ENCODE results near the gene GRAMD1A.

Gene GRAMD1A

DNA sequence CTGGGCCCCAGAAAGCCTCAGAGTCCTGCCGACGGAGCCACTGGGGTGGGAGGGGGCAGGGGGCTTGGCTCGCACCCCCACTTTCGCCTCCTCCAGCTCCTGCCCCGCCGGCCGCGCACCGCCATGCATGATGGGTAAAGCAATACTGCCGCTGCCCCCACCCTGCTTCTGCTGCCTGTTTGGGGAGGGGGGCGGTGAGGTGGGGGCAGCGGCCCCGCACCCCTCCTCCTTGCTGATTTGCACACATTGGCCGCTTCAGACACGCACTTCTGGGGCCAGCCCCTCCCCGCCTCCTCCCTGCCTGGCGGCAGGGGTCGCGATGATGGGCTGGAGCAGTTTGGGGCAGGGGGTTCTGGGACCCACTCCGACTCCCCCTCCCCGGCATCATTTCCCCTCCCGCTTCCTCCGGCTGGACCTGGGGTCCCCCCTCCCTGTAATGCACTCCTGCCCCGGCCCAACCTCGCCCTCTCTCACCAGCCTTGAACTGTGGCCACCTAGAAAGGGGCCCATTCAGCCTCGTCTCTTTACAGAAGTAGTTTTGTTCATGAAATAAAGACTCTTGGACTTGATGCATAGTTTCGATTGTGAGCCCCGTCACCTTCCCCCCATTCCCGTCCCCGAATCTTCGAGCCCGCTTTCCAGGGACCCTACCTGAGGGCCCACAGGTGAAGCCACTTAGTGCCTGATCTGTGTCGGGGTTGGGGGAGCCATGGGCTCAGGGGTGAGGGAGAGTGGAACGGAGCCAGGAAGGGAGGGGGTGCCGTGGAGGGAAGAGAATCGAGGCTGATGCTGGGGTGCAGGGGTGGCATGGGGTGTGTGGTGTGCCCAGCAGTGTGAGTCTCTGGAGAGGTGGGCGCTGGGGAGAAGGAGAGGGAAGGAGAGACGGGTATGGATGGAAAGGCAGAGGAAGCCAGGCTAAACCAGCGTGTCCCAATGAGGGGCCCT lies 40.0 kb downstream of the GRAMD1A start:
- no peak for DNase-seq (ENCODE audit: low read depth, low spot score)
- H3K4me3 ChIP-seq (ENCODE audit: low read depth, low read length), result no peak overlapping the region

DNA sequence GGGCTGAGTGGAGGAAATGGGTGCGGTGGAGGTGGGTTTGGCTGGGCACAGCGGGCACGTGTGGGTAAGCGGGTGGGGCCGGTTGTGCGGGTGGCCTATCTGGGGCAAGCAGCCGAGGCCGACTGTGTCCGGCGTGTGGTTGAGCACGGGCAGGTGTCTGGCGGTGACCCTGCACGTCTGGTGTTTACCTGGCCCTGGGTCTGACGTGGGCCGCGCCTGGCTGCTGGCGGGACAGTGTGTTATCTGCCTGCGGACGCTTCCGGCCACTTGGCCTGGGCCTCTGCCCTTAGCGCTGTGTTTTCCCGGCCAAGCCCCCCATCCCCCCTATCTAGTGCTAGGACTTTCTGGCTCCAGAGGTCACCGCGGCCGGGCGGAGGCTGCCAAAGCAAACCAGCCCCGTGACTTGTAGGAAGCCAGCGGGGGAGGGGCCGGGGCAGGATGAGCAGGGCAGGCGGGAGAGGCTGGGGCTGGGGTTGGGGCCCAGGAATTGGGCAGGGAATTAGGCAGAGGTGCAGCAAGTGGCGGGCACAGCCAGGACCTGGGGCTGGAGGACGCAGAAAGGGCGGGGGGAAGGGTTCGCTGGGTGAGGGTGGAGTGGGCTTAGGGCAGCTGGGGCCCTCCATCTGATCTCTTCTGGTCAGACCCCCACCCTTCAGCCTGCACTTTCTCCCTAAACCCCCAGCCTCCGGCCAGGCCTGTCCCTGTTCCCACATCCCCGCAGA lies 40.9 kb downstream of the GRAMD1A start:
- no peak overlapping the region for H3K4me3 ChIP-seq (ENCODE audit: low read depth, low read length)
- TF ChIP-seq, protein P1, sequence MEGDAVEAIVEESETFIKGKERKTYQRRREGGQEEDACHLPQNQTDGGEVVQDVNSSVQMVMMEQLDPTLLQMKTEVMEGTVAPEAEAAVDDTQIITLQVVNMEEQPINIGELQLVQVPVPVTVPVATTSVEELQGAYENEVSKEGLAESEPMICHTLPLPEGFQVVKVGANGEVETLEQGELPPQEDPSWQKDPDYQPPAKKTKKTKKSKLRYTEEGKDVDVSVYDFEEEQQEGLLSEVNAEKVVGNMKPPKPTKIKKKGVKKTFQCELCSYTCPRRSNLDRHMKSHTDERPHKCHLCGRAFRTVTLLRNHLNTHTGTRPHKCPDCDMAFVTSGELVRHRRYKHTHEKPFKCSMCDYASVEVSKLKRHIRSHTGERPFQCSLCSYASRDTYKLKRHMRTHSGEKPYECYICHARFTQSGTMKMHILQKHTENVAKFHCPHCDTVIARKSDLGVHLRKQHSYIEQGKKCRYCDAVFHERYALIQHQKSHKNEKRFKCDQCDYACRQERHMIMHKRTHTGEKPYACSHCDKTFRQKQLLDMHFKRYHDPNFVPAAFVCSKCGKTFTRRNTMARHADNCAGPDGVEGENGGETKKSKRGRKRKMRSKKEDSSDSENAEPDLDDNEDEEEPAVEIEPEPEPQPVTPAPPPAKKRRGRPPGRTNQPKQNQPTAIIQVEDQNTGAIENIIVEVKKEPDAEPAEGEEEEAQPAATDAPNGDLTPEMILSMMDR (IDR thresholded peaks at IDR 0.05; ENCODE audit: low read depth, low read length), result no peak
- in situ Hi-C loops (cut with HindIII; ENCODE audit: low sequenced_read_pairs), result no loop called here
- no peak for DNase-seq (ENCODE audit: low read depth, low spot score)

More for the DNA sequence above, 40.0 kb downstream of the GRAMD1A start:
- in situ Hi-C loops (cut with HindIII; ENCODE audit: low sequenced_read_pairs), result no loop called here
- TF ChIP-seq, protein P1 (IDR thresholded peaks at IDR 0.05; ENCODE audit: low read depth, low read length), result no peak

DNA sequence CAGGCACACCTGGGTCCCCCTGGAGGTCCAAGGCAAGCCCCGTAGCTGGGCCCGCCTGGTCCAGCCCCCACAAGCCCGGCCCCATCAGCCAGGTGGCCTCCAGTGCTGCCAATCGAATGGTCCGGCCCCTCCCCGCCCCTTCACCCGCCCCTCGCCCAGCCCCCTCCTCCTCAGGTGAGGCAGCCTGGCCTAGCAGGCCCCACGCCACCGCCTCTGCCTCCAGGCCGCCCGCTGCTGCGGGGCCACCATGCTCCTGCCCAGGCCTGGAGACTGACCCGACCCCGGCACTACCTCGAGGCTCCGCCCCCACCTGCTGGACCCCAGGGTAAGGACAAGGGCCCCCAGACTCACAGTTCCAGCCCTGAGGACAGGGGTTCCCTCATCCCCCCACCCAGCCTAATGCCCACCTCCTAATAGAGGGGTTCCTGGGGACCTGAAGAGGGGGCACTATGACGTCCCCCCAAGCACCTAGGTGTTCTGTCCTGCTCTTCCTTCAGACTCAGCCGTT lies 41.5 kb downstream of the GRAMD1A start, which contains the start of gene HPN:
HPN (plus strand) TSS at position 174 of the 508 bp plus-strand sequence. CDS start 786 bp downstream, outside the sequence.
- DNase-seq (ENCODE audit: low read depth, low spot score), result no peak
- no peak within 1 kb of the TSS for H3K4me3 ChIP-seq (ENCODE audit: low read depth, low read length)
- TF ChIP-seq, protein P1 (IDR thresholded peaks at IDR 0.05; ENCODE audit: low read depth, low read length), result no peak
- in situ Hi-C loops (cut with HindIII; ENCODE audit: low sequenced_read_pairs), result no loop called here

DNA sequence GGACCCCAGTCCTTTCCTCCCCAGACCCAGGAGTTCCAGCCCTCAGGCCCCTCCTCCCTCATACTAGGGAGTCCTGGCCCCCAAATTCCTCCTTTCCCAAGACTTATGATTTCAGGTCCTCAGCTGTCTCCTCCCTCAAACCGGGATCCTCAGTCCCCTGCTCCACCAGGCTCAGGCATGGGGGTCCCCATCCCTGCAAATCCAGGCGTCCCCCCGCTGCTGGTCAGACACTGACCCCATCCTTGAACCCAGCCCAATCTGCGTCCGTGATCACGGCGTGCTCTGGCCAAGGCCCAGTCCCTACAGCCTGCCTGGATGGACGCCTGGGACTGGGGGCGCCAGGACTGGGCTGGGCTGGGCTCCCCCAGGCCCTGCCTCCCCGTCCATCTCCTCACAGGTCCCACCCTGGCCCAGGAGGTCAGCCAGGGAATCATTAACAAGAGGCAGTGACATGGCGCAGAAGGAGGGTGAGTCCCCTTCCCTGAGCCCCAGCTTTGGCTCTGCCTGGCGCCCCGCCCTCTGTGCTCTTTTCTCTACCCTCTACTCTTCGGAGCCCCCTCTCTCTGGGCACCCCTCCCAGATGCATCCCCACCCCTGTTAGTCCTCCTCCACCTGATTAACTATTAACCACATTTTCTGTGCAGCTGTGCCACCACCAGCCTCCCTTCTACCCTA lies 42.1 kb downstream of the GRAMD1A start:
- no peak overlapping the region for H3K4me3 ChIP-seq (ENCODE audit: low read depth, low read length)
- in situ Hi-C loops (cut with HindIII; ENCODE audit: low sequenced_read_pairs), result no loop called here
- no peak for DNase-seq (ENCODE audit: low read depth, low spot score)
- TF ChIP-seq, protein P1 (IDR thresholded peaks at IDR 0.05; ENCODE audit: low read depth, low read length), result no peak

DNA sequence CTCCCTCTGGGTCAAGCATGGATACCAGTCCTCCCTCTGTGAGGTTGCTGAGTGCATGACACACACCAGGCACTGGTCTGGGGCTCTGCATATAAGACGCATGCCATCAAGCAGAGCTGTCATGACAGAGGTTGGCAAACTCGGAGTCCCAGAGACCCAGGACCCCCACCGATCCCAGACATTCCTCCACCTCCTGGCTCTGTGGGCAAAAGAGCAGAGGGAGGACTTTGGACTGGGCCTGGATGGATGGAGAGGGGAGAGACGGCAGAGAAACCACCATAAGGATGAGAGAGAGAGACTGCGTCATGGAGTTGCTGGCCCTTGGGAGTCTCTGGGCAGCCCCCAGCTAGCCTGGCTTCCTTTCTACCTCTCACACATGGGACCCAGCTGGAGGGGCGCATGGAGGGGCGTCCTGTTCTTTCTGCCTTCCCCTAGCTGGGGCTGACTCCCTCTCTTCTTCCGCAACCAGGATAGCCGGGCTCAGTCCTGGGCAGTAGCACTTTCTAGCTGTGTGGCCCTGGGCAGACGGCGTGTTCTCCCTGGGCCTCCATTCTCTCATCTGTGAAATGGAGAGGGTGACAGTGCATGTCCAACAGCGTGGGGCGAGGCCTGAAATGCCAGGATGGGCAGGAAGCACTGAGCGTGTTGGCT lies 43.0 kb downstream of the GRAMD1A start:
- in situ Hi-C loops (cut with HindIII; ENCODE audit: low sequenced_read_pairs), result no loop called here
- no peak overlapping the region for H3K4me3 ChIP-seq (ENCODE audit: low read depth, low read length)
- TF ChIP-seq, protein P1 (IDR thresholded peaks at IDR 0.05; ENCODE audit: low read depth, low read length), result no peak
- no peak for DNase-seq (ENCODE audit: low read depth, low spot score)

Data from astrocyte of the spinal cord (primary cell).